Type B pancreatic cell (in vitro differentiated cells): ENCODE results near the gene PRDM16. TPM values are rescaled to one million over a fixed set of nuclear protein-coding genes. Genes with fewer than 3 reads are reported as not detected.

Experiments
- DNase-seq: peaks from one replicate; pipeline ENCODE4 v3.0.0; 2021; ENCODE audit warnings: mixed read lengths; ENCODE audit not compliant: unreplicated experiment; ENCODE audit errors: extremely low spot score
- H3K27ac Mint-ChIP-seq: 2 replicates; pipeline ENCODE4 v1.8.0; 2021; ENCODE audit warnings: mild to moderate bottlenecking, mixed read lengths
- H3K27me3 Mint-ChIP-seq: 2 replicates; pipeline ENCODE4 v1.8.0; 2021; ENCODE audit warnings: mixed read lengths
- H3K36me3 Mint-ChIP-seq: 2 replicates; pipeline ENCODE4 v1.8.0; 2021; ENCODE audit warnings: mixed read lengths
- H3K4me1 Mint-ChIP-seq: one replicate; pipeline ENCODE4 v1.8.0; 2021; ENCODE audit warnings: mixed read lengths; ENCODE audit not compliant: unreplicated experiment
- H3K4me3 Mint-ChIP-seq: 2 replicates; pipeline ENCODE4 v1.8.0; 2021; ENCODE audit warnings: mild to moderate bottlenecking, mixed read lengths
- H3K9me3 Mint-ChIP-seq: 2 replicates; pipeline ENCODE4 v1.8.0; 2021; ENCODE audit warnings: mixed read lengths
- total RNA-seq: library from RNA; stranded (reverse); gene quantifications from 2 replicates; pipeline ENCODE4 v1.2.1, GENCODE V29; 2021; ENCODE audit warnings: low replicate concordance
- TF ChIP-seq, protein P1 (sequence below): fragments of 200-600 bp; sonication (generic); conservative IDR thresholded peaks from 2 replicates; pipeline ENCODE4 v1.5.0; 2021; ENCODE audit warnings: antibody characterized with exemption, mild to moderate bottlenecking

Gene PRDM16
- total RNA-seq, 1 donor from 2014 or later, result 23.6 TPM

DNA sequence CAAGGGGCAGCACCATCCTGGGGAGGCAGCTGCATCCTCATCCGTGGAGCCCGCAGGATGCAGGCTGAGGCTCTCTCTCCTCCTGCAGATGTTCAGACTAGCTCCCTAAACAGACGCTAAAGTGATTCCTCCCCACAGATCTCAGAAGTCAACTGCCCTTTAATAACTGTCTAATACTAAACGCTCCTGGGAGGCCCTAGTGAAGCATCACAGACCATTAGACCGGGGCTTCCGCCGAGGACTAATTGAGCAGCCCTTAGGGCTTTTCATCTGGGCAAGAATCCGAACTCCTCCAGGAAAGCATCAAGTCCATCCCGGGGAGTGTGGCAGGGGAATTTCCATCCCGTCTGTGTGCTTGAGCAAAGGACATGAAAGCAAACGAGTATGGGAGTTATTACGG, 40.4 kb downstream of the PRDM16 start:
- no peak for DNase-seq
- Mint-ChIP-seq H3K36me3 (peaks cover 3% of the 10 kb centered on the region), H3K4me1 (peaks cover 32% of the 10 kb centered on the region), H3K9me3 (no peaks in the 10 kb centered on the region), H3K27me3 (peaks cover 20% of the 10 kb centered on the region), H3K4me3 (peak overlapping the region; percentile 67), H3K27ac (no peak overlapping the region)
- TF ChIP-seq, protein P1, sequence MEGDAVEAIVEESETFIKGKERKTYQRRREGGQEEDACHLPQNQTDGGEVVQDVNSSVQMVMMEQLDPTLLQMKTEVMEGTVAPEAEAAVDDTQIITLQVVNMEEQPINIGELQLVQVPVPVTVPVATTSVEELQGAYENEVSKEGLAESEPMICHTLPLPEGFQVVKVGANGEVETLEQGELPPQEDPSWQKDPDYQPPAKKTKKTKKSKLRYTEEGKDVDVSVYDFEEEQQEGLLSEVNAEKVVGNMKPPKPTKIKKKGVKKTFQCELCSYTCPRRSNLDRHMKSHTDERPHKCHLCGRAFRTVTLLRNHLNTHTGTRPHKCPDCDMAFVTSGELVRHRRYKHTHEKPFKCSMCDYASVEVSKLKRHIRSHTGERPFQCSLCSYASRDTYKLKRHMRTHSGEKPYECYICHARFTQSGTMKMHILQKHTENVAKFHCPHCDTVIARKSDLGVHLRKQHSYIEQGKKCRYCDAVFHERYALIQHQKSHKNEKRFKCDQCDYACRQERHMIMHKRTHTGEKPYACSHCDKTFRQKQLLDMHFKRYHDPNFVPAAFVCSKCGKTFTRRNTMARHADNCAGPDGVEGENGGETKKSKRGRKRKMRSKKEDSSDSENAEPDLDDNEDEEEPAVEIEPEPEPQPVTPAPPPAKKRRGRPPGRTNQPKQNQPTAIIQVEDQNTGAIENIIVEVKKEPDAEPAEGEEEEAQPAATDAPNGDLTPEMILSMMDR, result no peak

DNA sequence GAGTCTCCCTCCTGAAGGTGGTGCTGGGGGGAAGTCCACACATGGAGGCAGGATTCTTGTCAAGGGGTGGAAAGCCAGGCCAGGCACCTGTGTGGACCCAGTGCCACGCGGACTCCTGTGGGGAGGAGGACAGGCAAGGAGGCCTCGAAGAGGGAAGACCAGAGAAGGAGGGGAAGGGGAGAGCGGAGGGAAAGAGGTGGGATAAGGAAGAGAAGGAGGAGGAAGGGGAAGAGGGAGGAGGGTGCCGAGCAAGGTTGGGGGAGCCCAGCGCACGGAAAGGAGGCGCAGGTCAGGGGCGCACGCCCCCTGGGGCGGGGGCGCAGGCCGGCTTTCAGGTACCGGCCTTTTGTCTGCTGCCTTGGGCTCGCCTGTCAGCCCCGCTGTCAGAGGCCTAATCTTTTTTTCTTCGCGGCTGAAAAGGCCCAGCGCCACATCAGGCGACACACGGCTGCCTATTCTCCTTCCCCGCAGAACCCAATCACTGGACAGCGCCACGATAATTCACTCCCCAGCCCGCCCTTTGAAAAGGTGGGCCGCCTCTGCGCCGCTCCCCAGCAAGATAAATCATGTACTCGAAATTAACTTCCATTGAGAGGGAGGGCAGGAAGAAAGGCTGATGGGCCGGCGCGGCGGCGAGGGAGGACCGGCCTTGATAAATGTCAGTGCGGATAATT, 42.5 kb downstream of the PRDM16 start:
- Mint-ChIP-seq H3K27me3 (peaks cover 20% of the 10 kb centered on the region), H3K36me3 (peaks cover 3% of the 10 kb centered on the region), H3K27ac (no peak overlapping the region), H3K4me3 (peak overlapping the region; percentile 74), H3K4me1 (peaks cover 31% of the 10 kb centered on the region), H3K9me3 (no peaks in the 10 kb centered on the region)
- TF ChIP-seq, protein P1, result no peak
- no peak for DNase-seq

DNA sequence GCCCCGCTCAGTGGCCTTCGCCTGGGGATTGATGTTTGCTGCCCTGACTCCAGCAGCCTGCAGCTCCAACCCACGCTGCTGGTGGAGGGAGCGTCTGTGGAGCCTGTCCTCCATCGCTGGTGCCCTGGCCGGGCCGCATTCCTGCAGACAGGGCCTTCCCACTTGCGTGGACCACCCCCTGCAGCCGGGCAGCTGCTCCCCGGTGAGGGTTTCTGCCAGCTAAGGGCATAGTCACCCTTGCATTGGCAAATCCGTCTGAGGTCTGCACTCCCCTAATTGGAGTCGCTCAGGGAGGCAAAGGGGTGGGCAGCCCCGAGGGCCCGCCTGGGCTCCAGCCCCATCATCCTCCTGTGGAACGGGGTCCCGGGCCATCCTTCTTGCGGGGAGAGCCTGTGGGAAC, 43.5 kb downstream of the PRDM16 start:
- no peak overlapping the region for H3K27ac Mint-ChIP-seq
- H3K4me3 Mint-ChIP-seq, result no peak overlapping the region
- peaks cover 20% of the 10 kb centered on the region for H3K27me3 Mint-ChIP-seq
- H3K4me1 Mint-ChIP-seq, result peaks cover 37% of the 10 kb centered on the region
- peaks cover 3% of the 10 kb centered on the region for H3K36me3 Mint-ChIP-seq
- TF ChIP-seq, protein P1, result no peak
- no peak for DNase-seq
- no peaks in the 10 kb centered on the region for H3K9me3 Mint-ChIP-seq

DNA sequence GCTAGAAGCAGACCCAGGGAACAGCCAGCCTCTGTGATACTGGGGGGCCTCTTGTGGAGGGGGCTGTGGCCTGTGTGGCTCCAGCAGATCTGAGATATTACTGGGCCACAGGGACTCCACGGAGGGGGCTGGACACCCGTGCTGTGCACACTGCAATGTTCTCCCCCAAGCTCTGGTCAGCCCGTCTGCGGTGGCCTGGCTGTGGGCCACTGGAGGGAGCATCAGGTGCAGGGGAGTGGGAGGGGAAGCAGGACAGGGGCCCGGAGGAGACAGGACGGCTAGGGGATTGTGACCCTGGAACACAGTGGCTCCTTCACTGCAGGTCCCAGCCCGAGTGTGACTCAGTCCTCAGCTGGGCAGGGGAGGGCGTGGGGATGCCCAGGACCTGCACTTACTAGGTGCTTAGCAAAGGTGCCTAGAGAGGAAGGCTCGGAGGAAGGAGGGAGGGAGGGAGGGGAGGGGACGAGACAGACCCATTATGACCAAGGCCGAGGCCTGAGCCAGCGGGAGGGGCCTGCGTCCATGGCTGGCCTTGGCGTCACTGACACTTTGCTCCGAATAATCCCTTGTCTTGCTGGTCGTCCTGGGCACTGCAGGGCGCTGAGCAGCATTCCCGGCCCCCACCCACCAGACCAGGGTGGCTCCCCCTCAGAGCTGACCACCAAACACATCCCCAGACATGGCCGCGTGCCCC, 44.2 kb downstream of the PRDM16 start:
- peaks cover 17% of the 10 kb centered on the region for H3K27me3 Mint-ChIP-seq
- TF ChIP-seq, protein P1, result no peak
- peaks cover 37% of the 10 kb centered on the region for H3K4me1 Mint-ChIP-seq
- H3K27ac Mint-ChIP-seq, result no peak overlapping the region
- no peaks in the 10 kb centered on the region for H3K9me3 Mint-ChIP-seq
- H3K36me3 Mint-ChIP-seq, result peaks cover 2% of the 10 kb centered on the region
- H3K4me3 Mint-ChIP-seq, result no peak overlapping the region
- DNase-seq, result no peak

DNA sequence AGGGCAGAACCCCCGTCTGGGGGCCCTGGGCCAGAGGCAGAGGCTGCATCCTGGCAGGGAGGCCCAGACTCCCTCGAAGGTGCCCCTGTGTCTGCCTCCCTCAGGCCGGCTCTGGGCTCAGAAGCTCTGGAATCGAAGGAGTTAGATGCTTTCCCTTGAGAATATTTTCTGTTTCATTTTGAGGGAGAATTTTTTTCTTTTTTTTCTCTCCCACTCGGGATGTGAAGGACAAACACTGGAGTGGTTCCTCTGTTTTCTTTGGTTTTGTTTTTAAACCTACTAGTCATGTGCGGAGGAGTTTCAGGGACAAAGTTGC, 44.7 kb downstream of the PRDM16 start:
- H3K4me3 Mint-ChIP-seq, result peak overlapping the region; percentile 29
- no peak for DNase-seq
- TF ChIP-seq, protein P1, result no peak
- peaks cover 37% of the 10 kb centered on the region for H3K4me1 Mint-ChIP-seq
- H3K27me3 Mint-ChIP-seq, result peaks cover 14% of the 10 kb centered on the region
- H3K9me3 Mint-ChIP-seq, result no peaks in the 10 kb centered on the region
- no peaks in the 10 kb centered on the region for H3K36me3 Mint-ChIP-seq
- no peak overlapping the region for H3K27ac Mint-ChIP-seq
